Thyroid gland (tissue), 4 donors: ENCODE measurements around the gene RTF1. TPM values are rescaled to one million over a fixed set of nuclear protein-coding genes. Genes with fewer than 3 reads are reported as not detected.

Experiments
- DNase-seq, 2 donors: peaks; one replicate each; pipeline ENCODE4 v3.0.0-alpha.2; 2019
- H3K27ac ChIP-seq, 3 donors: fragments of 200-600 bp; sonication (generic); 1 replicate in 2 of 3; 2 replicates in 1 of 3; pipeline ENCODE4 v1.5.1; 2016 to 2019; ENCODE audit warnings: mild to moderate bottlenecking in 1 of 3, moderate library complexity in 1 of 3
- H3K27me3 ChIP-seq: fragments of 200-600 bp; sonication (generic); one replicate; pipeline ENCODE4 v1.5.1; 2019
- H3K36me3 ChIP-seq, 2 donors: fragments of 200-600 bp; sonication (generic); one replicate each; pipeline ENCODE4 v1.5.1; 2016 to 2019
- H3K4me1 ChIP-seq, 2 donors: fragments of 200-600 bp; sonication (generic); one replicate each; pipeline ENCODE4 v1.5.1; 2017 to 2019
- H3K4me3 ChIP-seq, 3 donors: fragments of 200-600 bp; sonication (generic); replicated peaks in 1 of 3; 1 replicate in 2 of 3; 2 replicates in 1 of 3; pipeline ENCODE4 v1.5.1; 2016; ENCODE audit warnings: mild to moderate bottlenecking in 1 of 3
- H3K9me3 ChIP-seq: fragments of 200-600 bp; sonication (generic); one replicate; pipeline ENCODE4 v1.5.1; 2017
- POLR2A ChIP-seq, 2 donors: fragments of 450-650 bp; IDR thresholded peaks; one replicate each; pipeline ENCODE4 v1.6.1; 2017; ENCODE audit warnings: antibody characterized with exemption in 2 of 2, mild to moderate bottlenecking in 2 of 2, moderate library complexity in 1 of 2
- WGBS, 2 donors: methylation state at CpG; one replicate each; pipeline ENCODE4 v1.1.5; 2017; 5-methylcytosine and 5-hydroxymethylcytosine counted together
- intact Hi-C: fragments of 100-400 bp; cut with DNase I; formaldehyde crosslinking; loops from one replicate; pipeline ENCODE4 v1.15.1; 2023
- total RNA-seq, 4 donors: library from RNA; depleted of rRNA; stranded (reverse); fragments of >200 nt; gene quantifications; one replicate each; pipeline ENCODE4 v1.2.3, GENCODE V29; 2016
- TF ChIP-seq, protein P1 (sequence below), 6 experiments: fragments of 200-600 bp in 3 of 6; fragments of 450-650 bp in 3 of 6; sonication (generic) in 3 of 6; IDR thresholded peaks; one replicate each; pipeline ENCODE4 v1.5.1; 2016 to 2019; ENCODE audit warnings: antibody characterized with exemption in 6 of 6, mild to moderate bottlenecking in 2 of 6, inconsistent platforms in 1 of 6, moderate library complexity in 1 of 6

Gene RTF1
- total RNA-seq, 4 donors from 2014 or later, result 26.6 to 37.4 (median 35.4) TPM

DNA sequence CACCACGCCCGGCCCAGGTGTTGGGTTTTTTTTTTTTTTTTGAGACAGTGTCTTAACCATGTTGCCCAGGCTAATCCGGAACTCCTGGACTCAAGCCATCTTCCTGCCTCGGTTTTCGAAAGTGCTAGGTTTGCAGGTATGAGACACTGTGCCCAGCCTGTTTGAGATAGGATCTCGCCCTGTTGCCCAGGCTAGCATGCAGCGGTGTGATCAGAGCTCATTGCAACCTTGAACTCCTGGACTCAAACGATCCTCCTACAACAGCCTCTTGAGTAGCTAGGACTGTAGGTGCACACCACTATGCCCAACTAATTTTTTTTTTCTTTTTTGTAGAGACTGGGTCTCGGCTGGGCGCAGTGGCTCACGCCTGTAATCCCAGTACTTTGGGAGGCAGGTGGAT lies 56.5 kb downstream of the RTF1 start:
- H3K36me3 ChIP-seq, result peaks cover 66 to 85% of the 10 kb centered on the region in 2 donors
- TF ChIP-seq, protein P1, sequence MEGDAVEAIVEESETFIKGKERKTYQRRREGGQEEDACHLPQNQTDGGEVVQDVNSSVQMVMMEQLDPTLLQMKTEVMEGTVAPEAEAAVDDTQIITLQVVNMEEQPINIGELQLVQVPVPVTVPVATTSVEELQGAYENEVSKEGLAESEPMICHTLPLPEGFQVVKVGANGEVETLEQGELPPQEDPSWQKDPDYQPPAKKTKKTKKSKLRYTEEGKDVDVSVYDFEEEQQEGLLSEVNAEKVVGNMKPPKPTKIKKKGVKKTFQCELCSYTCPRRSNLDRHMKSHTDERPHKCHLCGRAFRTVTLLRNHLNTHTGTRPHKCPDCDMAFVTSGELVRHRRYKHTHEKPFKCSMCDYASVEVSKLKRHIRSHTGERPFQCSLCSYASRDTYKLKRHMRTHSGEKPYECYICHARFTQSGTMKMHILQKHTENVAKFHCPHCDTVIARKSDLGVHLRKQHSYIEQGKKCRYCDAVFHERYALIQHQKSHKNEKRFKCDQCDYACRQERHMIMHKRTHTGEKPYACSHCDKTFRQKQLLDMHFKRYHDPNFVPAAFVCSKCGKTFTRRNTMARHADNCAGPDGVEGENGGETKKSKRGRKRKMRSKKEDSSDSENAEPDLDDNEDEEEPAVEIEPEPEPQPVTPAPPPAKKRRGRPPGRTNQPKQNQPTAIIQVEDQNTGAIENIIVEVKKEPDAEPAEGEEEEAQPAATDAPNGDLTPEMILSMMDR (IDR thresholded peaks at IDR 0.05), result no peak
- TF ChIP-seq POLR2A (IDR thresholded peaks at IDR 0.05), result no peak

DNA sequence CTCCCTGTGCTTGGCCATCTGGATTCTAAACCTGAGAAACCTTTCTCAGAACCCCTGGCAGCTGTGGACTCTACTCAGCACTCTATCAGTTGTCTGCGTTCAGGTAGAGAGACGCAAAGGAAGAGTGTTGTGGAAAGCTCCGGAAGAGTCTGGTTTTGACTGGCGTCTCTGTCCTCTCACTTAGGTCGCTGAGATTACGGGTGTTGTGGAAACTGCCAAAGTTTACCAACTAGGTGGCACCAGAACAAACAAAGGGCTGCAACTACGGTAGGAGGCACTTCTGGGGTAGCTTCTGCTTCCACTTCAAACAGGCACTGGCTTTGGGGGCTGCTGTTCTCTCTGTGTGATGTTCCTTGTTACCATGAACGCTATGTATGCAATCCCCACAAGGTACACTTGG lies 57.5 kb downstream of the RTF1 start:
- no peaks in the 10 kb centered on the region for H3K4me1 ChIP-seq
- no peaks in the 10 kb centered on the region for H3K9me3 ChIP-seq
- DNase-seq, result no peak
- H3K27me3 ChIP-seq, result no peaks in the 10 kb centered on the region
- no peak overlapping the region for H3K4me3 ChIP-seq
- TF ChIP-seq, protein P1 (IDR thresholded peaks at IDR 0.05), result no peak
- TF ChIP-seq POLR2A (IDR thresholded peaks at IDR 0.05), result no peak
- peaks cover 67 to 94% of the 10 kb centered on the region in 2 donors for H3K36me3 ChIP-seq
- no peak overlapping the region for H3K27ac ChIP-seq
- 92 to 94% methylated on average over 8 of the region's 8 CpGs for WGBS, 2 donors
- intact Hi-C loops, result no loop called here

More for the DNA sequence above, 56.5 kb downstream of the RTF1 start:
- H3K9me3 ChIP-seq, result no peaks in the 10 kb centered on the region
- no peaks in the 10 kb centered on the region for H3K27me3 ChIP-seq
- H3K4me3 ChIP-seq, result no peak overlapping the region
- H3K4me1 ChIP-seq, result no peaks in the 10 kb centered on the region
- DNase-seq, result no peak
- no peak overlapping the region for H3K27ac ChIP-seq
- 95 to 96% methylated on average over 11 of the region's 11 CpGs for WGBS, 2 donors
- intact Hi-C loops, result no loop called here

DNA sequence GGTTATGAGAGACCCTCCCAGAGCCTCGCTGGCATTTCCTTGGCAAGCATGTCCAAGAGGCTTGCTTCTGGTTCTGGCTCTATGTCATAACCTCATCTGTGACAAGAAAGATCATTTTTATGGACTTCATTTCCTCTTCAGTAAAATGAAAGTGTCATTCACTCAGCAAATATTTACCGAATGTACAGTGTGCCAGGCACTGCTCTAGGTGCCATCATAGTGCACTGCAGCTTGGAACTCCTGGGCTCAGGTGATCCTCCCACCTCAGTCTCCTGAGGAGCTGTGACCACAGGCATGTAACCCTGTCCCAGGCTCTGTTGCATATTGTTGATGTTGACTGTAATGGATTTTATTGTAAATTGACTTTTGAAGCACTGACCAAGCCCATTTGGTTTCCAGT lies 58.0 kb downstream of the RTF1 start:
- Histone ChIP-seq H3K9me3 (no peaks in the 10 kb centered on the region), H3K4me3 (no peak overlapping the region), H3K27me3 (no peaks in the 10 kb centered on the region), H3K4me1 (no peaks in the 10 kb centered on the region), H3K36me3 (peaks cover 69 to 94% of the 10 kb centered on the region in 2 donors), H3K27ac (no peak overlapping the region)
- intact Hi-C loops, result no loop called here
- TF ChIP-seq, protein P1 (IDR thresholded peaks at IDR 0.05), result no peak
- no peak for TF ChIP-seq POLR2A (IDR thresholded peaks at IDR 0.05)
- no peak for DNase-seq
- 87 to 98% methylated on average over 2 of the region's 2 CpGs for WGBS, 2 donors

DNA sequence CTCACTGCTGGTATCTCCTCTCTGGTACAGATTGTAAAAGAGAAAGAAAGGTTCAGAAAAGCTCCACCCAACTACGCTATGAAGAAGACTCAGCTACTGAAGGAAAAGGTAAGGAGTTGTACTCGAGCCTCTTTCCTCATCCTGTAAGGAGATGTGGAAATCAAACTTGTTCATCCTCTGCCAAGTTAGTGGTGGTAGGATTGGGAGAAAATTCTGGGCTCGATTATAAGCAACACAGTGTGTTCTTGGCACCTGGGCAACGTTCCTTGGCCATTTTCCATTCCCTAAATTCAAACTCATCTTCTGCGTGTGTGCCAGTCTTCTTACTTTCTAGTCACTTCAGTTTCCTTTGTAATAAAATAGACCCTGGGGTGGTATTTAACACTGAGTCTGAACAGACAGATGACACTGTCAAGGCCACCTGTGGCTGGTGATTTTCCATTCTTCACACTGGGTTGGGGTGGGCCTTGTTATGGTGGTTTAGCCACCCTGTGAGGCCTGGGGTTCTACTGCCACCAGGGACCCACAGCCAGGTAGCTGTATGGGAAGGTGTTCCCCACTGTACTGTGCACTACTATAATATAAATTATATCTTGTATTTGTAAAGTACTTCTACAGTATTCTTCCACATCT lies 59.6 kb downstream of the RTF1 start:
- no peak for DNase-seq
- Histone ChIP-seq H3K4me3 (no peak overlapping the region), H3K4me1 (no peaks in the 10 kb centered on the region)

More for the DNA sequence above, 59.6 kb downstream of the RTF1 start:
- H3K27ac ChIP-seq, result no peak overlapping the region
- H3K36me3 ChIP-seq, result peaks cover 76 to 94% of the 10 kb centered on the region in 2 donors
- 94 to 95% methylated on average over 5 of the region's 5 CpGs for WGBS, 2 donors
- intact Hi-C loops, result no loop called here
- no peaks in the 10 kb centered on the region for H3K27me3 ChIP-seq
- TF ChIP-seq POLR2A (IDR thresholded peaks at IDR 0.05), result no peak
- TF ChIP-seq, protein P1 (IDR thresholded peaks at IDR 0.05), result no peak
- no peaks in the 10 kb centered on the region for H3K9me3 ChIP-seq
